CD4-positive, CD25-positive, alpha-beta regulatory T cell (primary cell): ENCODE measurements around the gene RC3H2. TPM values are rescaled to one million over a fixed set of nuclear protein-coding genes. Genes with fewer than 3 reads are reported as not detected.
"Not testable (repeated sequence)": the region's sequence is repeated elsewhere in the genome, so short reads cannot be mapped to it uniquely, and the experiment has no call there.

Experiments
- ATAC-seq, 2 donors: fragments of 150-1000 bp; cut with Tn5 transposase; one replicate each; pipeline ENCODE4 v1.10.0; 2021; ENCODE audit warnings: low read depth in 2 of 2, moderate number of reproducible peaks in 2 of 2, moderate library complexity in 1 of 2
- DNase-seq, 3 donors: peaks; one replicate each; pipeline versions ENCODE4 v3.0.0 to v3.0.0-alpha.2; 2012 to 2022; ENCODE audit warnings: mixed read lengths in 1 of 3
- H3K27ac ChIP-seq: one replicate; pipeline ENCODE4 v1.7.0; 2013; ENCODE audit warnings: mild to moderate bottlenecking, low read length; ENCODE audit not compliant: insufficient read depth, poor library complexity, severe bottlenecking
- H3K27me3 ChIP-seq: one replicate; pipeline ENCODE4 v1.7.0; 2013; ENCODE audit warnings: low read length; ENCODE audit not compliant: control insufficient read depth, insufficient read depth
- H3K36me3 ChIP-seq: one replicate; pipeline ENCODE4 v1.7.0; 2013; ENCODE audit warnings: mild to moderate bottlenecking, low read length, moderate library complexity; ENCODE audit not compliant: control insufficient read depth, insufficient read depth
- H3K4me1 ChIP-seq: 2 replicates; pipeline ENCODE4 v1.7.0; 2013; ENCODE audit warnings: mild to moderate bottlenecking, low read length; ENCODE audit not compliant: insufficient read depth, control insufficient read depth, poor library complexity, severe bottlenecking
- H3K4me3 ChIP-seq: one replicate; pipeline ENCODE4 v1.7.0; 2013; ENCODE audit warnings: low read depth, mild to moderate bottlenecking, low read length, moderate library complexity
- H3K9me3 ChIP-seq, 2 experiments: 1 replicate in 1 of 2; 2 replicates in 1 of 2; pipeline ENCODE4 v1.7.0; 2013; ENCODE audit warnings: low read length in 2 of 2, mild to moderate bottlenecking in 1 of 2, moderate library complexity in 1 of 2; ENCODE audit not compliant: control insufficient read depth in 2 of 2
- H3K27ac Mint-ChIP-seq, 3 donors: one replicate each; pipeline ENCODE4 v1.8.0; 2020 to 2022; ENCODE audit warnings: mild to moderate bottlenecking in 3 of 3, mixed read lengths in 3 of 3, moderate library complexity in 2 of 3
- H3K27me3 Mint-ChIP-seq: one replicate; pipeline ENCODE4 v1.8.0; 2022; ENCODE audit warnings: mild to moderate bottlenecking, mixed read lengths
- H3K36me3 Mint-ChIP-seq: one replicate; pipeline ENCODE4 v1.8.0; 2020; ENCODE audit warnings: mixed read lengths
- H3K4me1 Mint-ChIP-seq, 4 donors: one replicate each; pipeline ENCODE4 v1.8.0; 2020 to 2022; ENCODE audit warnings: mixed read lengths in 4 of 4, mild to moderate bottlenecking in 1 of 4
- H3K4me3 Mint-ChIP-seq, 4 donors: one replicate each; pipeline ENCODE4 v1.8.0; 2020 to 2022; ENCODE audit warnings: mild to moderate bottlenecking in 4 of 4, mixed read lengths in 4 of 4, moderate library complexity in 3 of 4
- H3K9me3 Mint-ChIP-seq, 7 donors: one replicate each; pipeline ENCODE4 v1.8.0; 2020 to 2022; ENCODE audit warnings: mixed read lengths in 7 of 7, mild to moderate bottlenecking in 3 of 7, moderate library complexity in 2 of 7
- polyA plus RNA-seq, 4 donors: library from polyadenylated mRNA; unstranded; fragments of 300-500 nt; fragmentation: Illumina TruSeq; gene quantifications; one replicate each; pipeline ENCODE4 v1.2.3, GENCODE V29; 2021
- total RNA-seq: library from RNA; stranded (reverse); gene quantifications from one replicate; pipeline ENCODE4 v1.2.3, GENCODE V29; 2022

RC3H2 gene
- total and polyA plus RNA-seq, 5 donors from 2014 or later, result 23.2 to 82.4 (median 29.8) TPM

- no peak overlapping the region for H3K27ac Mint-ChIP-seq
- Histone ChIP-seq H3K4me1 (peaks cover 12% of the 10 kb centered on the region), H3K27me3 (no peaks in the 10 kb centered on the region), H3K36me3 (no peaks in the 10 kb centered on the region), H3K9me3 (no peaks in the 10 kb centered on the region), H3K4me3 (no peak overlapping the region), H3K27ac (no peak overlapping the region)
- no peak for ATAC-seq
- no peaks in the 10 kb centered on the region for H3K27me3 Mint-ChIP-seq
- no peak for DNase-seq
- H3K36me3 Mint-ChIP-seq, result no peaks in the 10 kb centered on the region
- no peaks in the 10 kb centered on the region for H3K9me3 Mint-ChIP-seq
- no peak overlapping the region for H3K4me3 Mint-ChIP-seq
- H3K4me1 Mint-ChIP-seq, result peaks cover 9 to 29% (median 15%) of the 10 kb centered on the region in 4 donors
Measured at GRCh38 chr9:122837266-122837850, 67.8 kb downstream of the RC3H2 start.

GRCh38 chr9:122835313-122835731 is 69.8 kb downstream of the RC3H2 start:
- Histone ChIP-seq H3K27ac (no peak overlapping the region), H3K27me3 (no peaks in the 10 kb centered on the region), H3K4me3 (peak overlapping the region; percentile 77), H3K36me3 (no peaks in the 10 kb centered on the region), H3K9me3 (no peaks in the 10 kb centered on the region), H3K4me1 (peaks cover 12% of the 10 kb centered on the region)
- peak overlapping the region; percentile 64 to 80 (median 73) for H3K27ac Mint-ChIP-seq
- no peaks in the 10 kb centered on the region for H3K27me3 Mint-ChIP-seq
- H3K9me3 Mint-ChIP-seq, result no peaks in the 10 kb centered on the region
- peak in 2 of 3 donors; percentile 12 to 63 for DNase-seq
- H3K36me3 Mint-ChIP-seq, result no peaks in the 10 kb centered on the region
- peak; percentile 67 to 81 for ATAC-seq
- H3K4me3 Mint-ChIP-seq, result peak overlapping the region in 3 of 4 donors; percentile 67 to 79 (median 79)
- peaks cover 9 to 25% (median 15%) of the 10 kb centered on the region in 4 donors for H3K4me1 Mint-ChIP-seq

- H3K4me3 ChIP-seq, result no peak overlapping the region
- Mint-ChIP-seq H3K27ac (peak overlapping the region in 2 of 3 donors; percentile 63 to 82), H3K36me3 (no peaks in the 10 kb centered on the region), H3K4me3 (peak overlapping the region in 2 of 4 donors; percentile 7 to 37), H3K4me1 (peaks cover 10 to 38% (median 21%) of the 10 kb centered on the region in 4 donors), H3K27me3 (peaks cover 4% of the 10 kb centered on the region), H3K9me3 (no peaks in the 10 kb centered on the region)
- peaks cover 22% of the 10 kb centered on the region for H3K4me1 ChIP-seq
- H3K27ac ChIP-seq, result no peak overlapping the region
- no peaks in the 10 kb centered on the region for H3K36me3 ChIP-seq
- ATAC-seq (no peak), DNase-seq (no peak)
- H3K27me3 ChIP-seq, result no peaks in the 10 kb centered on the region
- no peaks in the 10 kb centered on the region for H3K9me3 ChIP-seq
Measured at GRCh38 chr9:122832194-122832593, 73.0 kb downstream of the RC3H2 start.

- H3K9me3 Mint-ChIP-seq, ATAC-seq: not testable (repeated sequence)
- H3K27ac Mint-ChIP-seq, result peak overlapping the region; percentile 97 to 99 (median 99)
Measured at GRCh38 chr9:122828965-122829284, 76.2 kb downstream of the RC3H2 start.

GRCh38 chr9:122827761-122828093 is 77.4 kb downstream of the RC3H2 start:
- DNase-seq (no peak), ATAC-seq (no peak)
- H3K4me3 ChIP-seq, result peak overlapping the region; percentile 96
- H3K4me3 Mint-ChIP-seq, result peak overlapping the region; percentile 99 to 100 (median 100)
- no peaks in the 10 kb centered on the region for H3K9me3 Mint-ChIP-seq
- H3K27ac ChIP-seq, result peak overlapping the region; percentile 94
- H3K27ac Mint-ChIP-seq, result peak overlapping the region; percentile 97 to 99 (median 99)
- H3K36me3 ChIP-seq, result peaks cover 25% of the 10 kb centered on the region
- peaks cover 15% of the 10 kb centered on the region for H3K36me3 Mint-ChIP-seq
- peaks cover 29 to 52% (median 41%) of the 10 kb centered on the region in 4 donors for H3K4me1 Mint-ChIP-seq
- no peaks in the 10 kb centered on the region for H3K9me3 ChIP-seq
- no peaks in the 10 kb centered on the region for H3K27me3 ChIP-seq
- H3K27me3 Mint-ChIP-seq, result peaks cover 4% of the 10 kb centered on the region
- peaks cover 44% of the 10 kb centered on the region for H3K4me1 ChIP-seq

More at GRCh38 chr9:122828965-122829284, 76.2 kb downstream of the RC3H2 start:
- peaks cover 16% of the 10 kb centered on the region for H3K36me3 ChIP-seq
- not testable (repeated sequence) for H3K9me3 ChIP-seq, H3K36me3 Mint-ChIP-seq, H3K27me3 Mint-ChIP-seq, H3K27me3 ChIP-seq, DNase-seq
- peak overlapping the region; percentile 94 for H3K27ac ChIP-seq
- peaks cover 42% of the 10 kb centered on the region for H3K4me1 ChIP-seq
- peak overlapping the region; percentile 99 to 100 (median 100) for H3K4me3 Mint-ChIP-seq
- H3K4me1 Mint-ChIP-seq, result peaks cover 22 to 43% (median 33%) of the 10 kb centered on the region in 4 donors
- peak overlapping the region; percentile 86 for H3K4me3 ChIP-seq

- Mint-ChIP-seq H3K9me3 (no peaks in the 10 kb centered on the region), H3K4me1 (peaks cover 41 to 74% (median 65%) of the 10 kb centered on the region in 4 donors), H3K36me3 (peaks cover 35% of the 10 kb centered on the region), H3K4me3 (peak overlapping the region in 1 of 4 donors; percentile 77), H3K27me3 (peaks cover 3% of the 10 kb centered on the region), H3K27ac (peak overlapping the region; percentile 57 to 77 (median 67))
- no peak overlapping the region for H3K4me3 ChIP-seq
- DNase-seq (no peak), ATAC-seq (no peak)
- H3K36me3 ChIP-seq, result peaks cover 44% of the 10 kb centered on the region
- peaks cover 63% of the 10 kb centered on the region for H3K4me1 ChIP-seq
- no peak overlapping the region for H3K27ac ChIP-seq
- no peaks in the 10 kb centered on the region for H3K27me3 ChIP-seq
- H3K9me3 ChIP-seq, result no peaks in the 10 kb centered on the region
Measured at GRCh38 chr9:122822938-122823337, 82.2 kb downstream of the RC3H2 start.

GRCh38 chr9:122822056-122822455 is 83.1 kb downstream of the RC3H2 start:
- no peak overlapping the region for H3K4me3 Mint-ChIP-seq
- peaks cover 41 to 70% (median 62%) of the 10 kb centered on the region in 4 donors for H3K4me1 Mint-ChIP-seq
- Histone ChIP-seq H3K4me3 (no peak overlapping the region), H3K4me1 (peaks cover 55% of the 10 kb centered on the region), H3K27me3 (no peaks in the 10 kb centered on the region), H3K9me3 (no peaks in the 10 kb centered on the region), H3K36me3 (peaks cover 44% of the 10 kb centered on the region), H3K27ac (no peak overlapping the region)
- H3K9me3 Mint-ChIP-seq, result no peaks in the 10 kb centered on the region
- peak overlapping the region in 1 of 3 donors; percentile 67 for H3K27ac Mint-ChIP-seq
- peaks cover 35% of the 10 kb centered on the region for H3K36me3 Mint-ChIP-seq
- H3K27me3 Mint-ChIP-seq, result no peaks in the 10 kb centered on the region
- DNase-seq, result no peak
- ATAC-seq, result no peak
